ENCODE results near the gene RPL15.

RPL15 gene

GRCh38 chr3:23934253-23934652 is 17.3 kb downstream of the RPL15 start:
- DNase-seq = no peak

GRCh38 chr3:23937296-23937695 is 20.4 kb downstream of the RPL15 start:
- DNase-seq = no peak

- DNase-seq = no peak
These were observed 21.8 kb downstream of the RPL15 start for GRCh38 chr3:23938688-23939087.

GRCh38 chr3:23940775-23941174 is 23.8 kb downstream of the RPL15 start:
- DNase-seq = no peak

GRCh38 chr3:23941440-23941839 is 24.5 kb downstream of the RPL15 start:
- DNase-seq = no peak

GRCh38 chr3:23942546-23942945 is 25.6 kb downstream of the RPL15 start:
- DNase-seq = no peak

GRCh38 chr3:23944007-23944783 is 27.3 kb downstream of the RPL15 start:
- no peak for DNase-seq

- DNase-seq = peak; percentile 88
These were observed 28.1 kb downstream of the RPL15 start, which contains the start of gene NR1D2 for GRCh38 chr3:23944861-23945662. Gene NR1D2, plus strand, starts transcription at chr3:23945286. Its CDS starts 293 bp downstream, at chr3:23945579.

GRCh38 chr3:23945663-23945912 is 28.7 kb downstream of the RPL15 start:
- no peak for DNase-seq

- peak; percentile 98 for DNase-seq
These were observed 29.2 kb downstream of the RPL15 start for GRCh38 chr3:23945913-23946687.

GRCh38 chr3:23948761-23949160 is 31.8 kb downstream of the RPL15 start:
- DNase-seq = no peak

- DNase-seq = no peak
These were observed 32.9 kb downstream of the RPL15 start for GRCh38 chr3:23949784-23950183.

GRCh38 chr3:23950293-23950692 is 33.4 kb downstream of the RPL15 start:
- no peak for DNase-seq

- no peak for DNase-seq
These were observed 35.7 kb downstream of the RPL15 start for GRCh38 chr3:23952646-23953045.

GRCh38 chr3:23953523-23953922 is 36.6 kb downstream of the RPL15 start:
- DNase-seq = no peak

GRCh38 chr3:23954144-23954543 is 37.2 kb downstream of the RPL15 start:
- no peak for DNase-seq

- DNase-seq = no peak
These were observed 39.8 kb downstream of the RPL15 start for GRCh38 chr3:23956701-23957100.

- no peak for DNase-seq
These were observed 42.4 kb downstream of the RPL15 start for GRCh38 chr3:23959135-23959900.

- DNase-seq = no peak
These were observed 43.7 kb downstream of the RPL15 start for GRCh38 chr3:23960649-23961048.

- DNase-seq = no peak
These were observed 44.1 kb downstream of the RPL15 start for GRCh38 chr3:23961066-23961465.

GRCh38 chr3:23961913-23962312 is 45.0 kb downstream of the RPL15 start:
- no peak for DNase-seq

- no peak for DNase-seq
These were observed 47.8 kb downstream of the RPL15 start for GRCh38 chr3:23964537-23965235.

Measured in CD4-positive, alpha-beta T cell treated with Interleukin-6 for 4 hours (primary cell).